ENCODE data around the gene C2CD2.

Gene C2CD2

GRCh38 chr21:41971891-41972290 lies 18.1 kb upstream of the C2CD2 start:
- in situ Hi-C loops (cut with HindIII; ENCODE audit: low sequenced_read_pairs): no loop called here
- no peak for DNase-seq (ENCODE audit: low read depth, low spot score)
- H3K4me3 ChIP-seq (ENCODE audit: low read depth, low read length): no peak overlapping the region
- no peak for TF ChIP-seq CTCF (IDR thresholded peaks at IDR 0.05; ENCODE audit: low read depth, low read length)

- no peak for TF ChIP-seq CTCF (IDR thresholded peaks at IDR 0.05; ENCODE audit: low read depth, low read length)
- no peak for DNase-seq (ENCODE audit: low read depth, low spot score)
- in situ Hi-C loops (cut with HindIII; ENCODE audit: low sequenced_read_pairs): no loop called here
- no peak overlapping the region for H3K4me3 ChIP-seq (ENCODE audit: low read depth, low read length)
Measured at GRCh38 chr21:41970751-41971653, 17.2 kb upstream of the C2CD2 start.

GRCh38 chr21:41970106-41970391 lies 16.2 kb upstream of the C2CD2 start:
- in situ Hi-C loops (cut with HindIII; ENCODE audit: low sequenced_read_pairs): no loop called here
- no peak for DNase-seq (ENCODE audit: low read depth, low spot score)
- no peak for TF ChIP-seq CTCF (IDR thresholded peaks at IDR 0.05; ENCODE audit: low read depth, low read length)

GRCh38 chr21:41967708-41968107 lies 13.9 kb upstream of the C2CD2 start:
- no peak for DNase-seq (ENCODE audit: low read depth, low spot score)
- in situ Hi-C loops (cut with HindIII; ENCODE audit: low sequenced_read_pairs): no loop called here
- H3K4me3 ChIP-seq (ENCODE audit: low read depth, low read length): no peak overlapping the region
- no peak for TF ChIP-seq CTCF (IDR thresholded peaks at IDR 0.05; ENCODE audit: low read depth, low read length)

More at GRCh38 chr21:41970106-41970391, 16.2 kb upstream of the C2CD2 start:
- no peak overlapping the region for H3K4me3 ChIP-seq (ENCODE audit: low read depth, low read length)

GRCh38 chr21:41966872-41967621 lies 13.2 kb upstream of the C2CD2 start:
- H3K4me3 ChIP-seq (ENCODE audit: low read depth, low read length): no peak overlapping the region
- no peak for DNase-seq (ENCODE audit: low read depth, low spot score)
- no peak for TF ChIP-seq CTCF (IDR thresholded peaks at IDR 0.05; ENCODE audit: low read depth, low read length)
- in situ Hi-C loops (cut with HindIII; ENCODE audit: low sequenced_read_pairs): no loop called here

GRCh38 chr21:41966041-41966833 lies 12.4 kb upstream of the C2CD2 start:
- in situ Hi-C loops (cut with HindIII; ENCODE audit: low sequenced_read_pairs): no loop called here
- no peak overlapping the region for H3K4me3 ChIP-seq (ENCODE audit: low read depth, low read length)
- no peak for TF ChIP-seq CTCF (IDR thresholded peaks at IDR 0.05; ENCODE audit: low read depth, low read length)
- no peak for DNase-seq (ENCODE audit: low read depth, low spot score)
